Left lobe of liver (tissue), 2 donors: ENCODE measurements around the gene SPCS2. TPM values are rescaled to one million over a fixed set of nuclear protein-coding genes. Genes with fewer than 3 reads are reported as not detected.
"Not testable (repeated sequence)": the region's sequence is repeated elsewhere in the genome, so short reads cannot be mapped to it uniquely, and the experiment has no call there.

Experiments
- ATAC-seq: fragments of 200-7000 bp; cut with Tn5 transposase; one replicate; pipeline ENCODE4 v1.9.1; 2020; ENCODE audit warnings: mild to moderate bottlenecking, moderate library complexity
- DNase-seq: peaks from one replicate; pipeline ENCODE4 v3.0.0-alpha.2; 2020; ENCODE audit warnings: low spot score
- total RNA-seq: library from RNA; stranded (reverse); gene quantifications from one replicate; pipeline ENCODE4 v1.2.1, GENCODE V29; 2021
- donor health status: DM: no; HTN: no; CAD: no; lungs with moderate emphysema.
- donor health status: DM: no; HTN: yes; CAD: no.

SPCS2 gene
- total RNA-seq, 1 donor from 2014 or later: 104 TPM

- DNase-seq (no peak), ATAC-seq (no peak)
Measured at GRCh38 chr11:74990941-74991340, 41.9 kb downstream of the SPCS2 start.

- DNase-seq (no peak), ATAC-seq (no peak)
Measured at GRCh38 chr11:74992852-74993251, 43.8 kb downstream of the SPCS2 start.

GRCh38 chr11:75000975-75001354 lies 51.9 kb downstream of the SPCS2 start:
- DNase-seq: no peak
- ATAC-seq: no peak

- ATAC-seq: no peak
- no peak for DNase-seq
Measured at GRCh38 chr11:75001686-75002085, 52.6 kb downstream of the SPCS2 start.

- ATAC-seq (no peak), DNase-seq (no peak)
Measured at GRCh38 chr11:75002516-75002915, 53.5 kb downstream of the SPCS2 start.

GRCh38 chr11:75004215-75004614 lies 55.1 kb downstream of the SPCS2 start:
- no peak for DNase-seq
- ATAC-seq: no peak

DNA sequence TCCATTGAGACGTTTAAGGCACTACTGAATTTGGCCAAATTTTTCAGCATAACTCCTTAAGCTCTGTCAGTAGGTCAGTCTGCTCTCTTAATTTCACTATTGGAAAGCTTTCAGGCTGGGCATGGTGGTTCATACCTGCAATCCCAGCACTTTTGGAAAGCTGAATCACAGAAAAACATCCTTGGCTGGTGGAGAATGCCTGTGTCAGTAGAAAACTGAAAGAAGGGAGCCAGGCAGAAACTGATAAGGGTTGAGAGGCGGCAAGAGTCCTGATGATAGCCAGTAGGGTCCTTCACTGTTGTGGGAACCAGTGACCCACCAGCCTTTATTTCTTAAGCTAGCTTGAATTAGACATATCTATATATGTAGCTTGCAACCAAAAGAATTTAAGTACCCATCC lies 62.3 kb downstream of the SPCS2 start:
- ATAC-seq: no peak
- DNase-seq: no peak

DNA sequence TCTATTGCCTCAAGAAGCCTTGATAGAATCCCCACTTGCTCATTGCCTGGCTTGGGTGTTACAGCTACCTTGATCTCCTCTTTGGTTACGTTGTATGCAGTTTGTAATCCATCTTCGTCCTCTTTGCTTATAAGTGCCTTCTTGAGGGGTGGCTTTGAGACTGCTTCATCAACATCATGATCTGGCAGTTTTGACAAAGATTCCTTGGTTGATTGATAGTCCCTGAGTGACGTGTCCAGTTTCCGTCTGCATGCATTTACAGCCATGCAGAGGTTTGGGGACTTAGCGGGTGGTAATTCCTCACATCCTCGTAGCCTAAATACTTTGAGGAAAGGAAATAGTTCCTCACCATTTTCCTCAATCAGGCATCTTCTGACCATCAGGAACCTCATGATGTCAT lies 62.8 kb downstream of the SPCS2 start:
- ATAC-seq (no peak), DNase-seq (no peak)

- DNase-seq (no peak), ATAC-seq (no peak)
Measured at GRCh38 chr11:75013051-75013450, 64.0 kb downstream of the SPCS2 start.

DNA sequence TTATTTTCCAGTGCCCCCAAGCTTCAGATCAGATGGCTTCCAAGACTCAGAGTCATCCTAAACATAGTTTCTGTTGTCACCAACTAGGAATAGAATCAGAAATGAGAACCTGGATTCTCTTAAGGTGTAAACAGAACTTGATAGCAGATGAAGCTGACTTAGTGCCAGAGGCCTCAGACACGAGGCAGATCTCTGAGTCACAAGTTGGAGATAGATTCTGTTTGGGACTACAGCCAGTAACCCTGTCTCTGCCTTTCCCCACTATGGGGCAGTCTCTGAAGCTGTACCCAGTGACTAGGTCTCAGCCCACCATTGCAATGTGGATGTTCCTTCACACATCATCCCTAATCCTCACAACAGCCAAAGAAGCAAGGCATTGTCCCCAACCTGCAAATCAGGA lies 65.1 kb downstream of the SPCS2 start:
- DNase-seq: no peak
- no peak for ATAC-seq

DNA sequence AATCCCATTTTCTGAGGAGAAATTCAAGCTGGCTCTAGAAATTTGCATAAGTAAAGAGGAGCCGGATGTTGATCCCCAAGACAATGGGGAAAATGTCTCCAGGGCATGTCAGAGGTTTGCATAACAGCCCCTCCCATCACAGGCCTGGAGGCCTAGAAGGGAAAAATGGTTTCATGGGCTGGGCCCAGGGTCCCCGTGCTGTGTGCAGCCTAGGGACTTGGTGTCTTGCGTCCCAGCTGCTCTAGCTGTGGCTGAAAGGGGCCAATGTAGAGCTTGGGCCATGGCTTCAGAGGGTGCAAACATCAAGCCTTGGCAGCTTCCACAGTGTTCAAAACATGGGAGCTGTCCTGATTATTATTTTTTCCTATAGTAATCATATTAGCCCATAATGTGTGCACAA lies 70.1 kb downstream of the SPCS2 start:
- DNase-seq: not testable (repeated sequence)

GRCh38 chr11:75020328-75020727 lies 71.3 kb downstream of the SPCS2 start:
- not testable (repeated sequence) for ATAC-seq, DNase-seq

More for the DNA sequence above, 70.1 kb downstream of the SPCS2 start:
- not testable (repeated sequence) for ATAC-seq

DNA sequence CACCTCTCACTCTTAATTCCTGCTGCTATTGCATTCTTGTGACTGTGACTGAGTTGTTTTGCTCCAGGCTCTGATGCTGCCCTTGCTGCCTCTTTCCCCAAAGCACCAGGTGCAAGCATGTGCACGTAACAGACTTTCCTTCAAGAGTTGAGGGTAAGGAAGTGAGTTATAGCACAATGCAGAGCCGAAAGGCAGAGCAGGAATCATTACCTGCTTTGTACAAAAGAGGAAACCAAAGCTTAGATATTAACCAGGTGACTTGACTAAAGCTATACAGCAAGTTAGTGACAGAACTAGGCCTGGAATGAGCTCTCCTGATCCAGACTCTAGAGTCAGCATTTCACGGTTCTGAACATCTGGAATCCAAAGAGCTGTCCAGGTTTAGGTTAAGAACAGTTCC lies 73.2 kb downstream of the SPCS2 start:
- ATAC-seq: no peak
- DNase-seq: no peak

DNA sequence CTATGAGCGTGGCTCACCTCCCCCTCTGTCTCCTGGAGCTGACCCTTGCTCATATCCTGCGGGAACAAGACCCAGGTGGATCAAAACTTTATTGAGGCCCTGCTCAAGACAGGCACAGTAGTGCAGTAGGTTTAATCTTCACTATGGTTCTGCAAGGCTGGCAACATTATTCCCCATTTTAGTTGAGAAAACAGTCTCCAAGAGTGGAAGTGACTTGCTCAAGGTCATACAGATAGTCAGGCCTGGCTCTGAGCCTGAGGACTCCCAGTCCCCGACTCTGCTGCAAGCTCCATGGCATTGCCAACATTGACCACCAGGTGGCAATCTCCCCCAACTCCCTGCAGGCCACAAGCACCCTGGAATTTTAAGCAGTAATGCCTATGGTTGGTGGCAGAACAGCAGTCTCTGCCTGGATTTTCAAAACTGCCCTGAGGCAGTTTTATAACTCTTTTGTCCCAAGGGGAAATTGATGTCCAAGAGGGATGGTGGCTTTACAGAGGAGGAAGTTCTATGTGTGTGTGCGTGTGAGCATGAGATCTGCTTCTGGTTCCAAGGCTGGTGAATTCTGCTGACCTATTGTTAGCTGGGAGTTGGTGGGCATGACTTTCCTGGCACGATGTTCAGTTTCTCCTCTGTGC lies 73.8 kb downstream of the SPCS2 start:
- peak; percentile 77 for DNase-seq
- peak; percentile 98 for ATAC-seq

DNA sequence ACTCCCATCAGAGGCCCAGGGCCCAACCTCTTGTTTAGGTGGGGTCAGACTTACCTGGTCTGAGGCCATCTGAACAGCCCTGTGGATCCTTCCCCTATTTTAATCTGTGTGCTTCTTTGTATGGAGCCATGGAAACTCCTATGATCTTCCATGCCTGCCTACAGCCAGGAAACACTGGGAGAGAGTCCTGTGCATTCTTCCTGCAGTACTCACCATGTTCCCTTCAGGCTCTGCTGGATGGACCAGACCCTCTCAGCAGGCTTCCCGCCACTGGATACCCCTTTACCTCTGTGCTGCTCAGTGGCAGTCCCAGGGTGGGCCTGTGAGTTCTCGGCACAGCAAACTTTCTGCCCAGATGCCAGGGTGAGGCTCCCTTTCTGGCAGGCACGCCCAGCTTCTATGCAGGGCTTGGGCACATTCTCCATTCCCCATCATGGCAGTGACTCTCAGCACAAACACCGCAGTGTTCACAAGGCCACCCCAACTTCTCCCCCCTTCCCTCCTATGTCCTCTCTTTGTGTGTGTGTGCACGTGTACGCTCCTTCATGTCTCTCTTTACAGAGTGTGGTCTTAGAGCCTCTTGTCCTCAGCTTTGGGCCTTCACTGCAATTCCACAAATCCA lies 74.5 kb downstream of the SPCS2 start:
- DNase-seq: no peak
- no peak for ATAC-seq

- DNase-seq (no peak), ATAC-seq (no peak)
Measured at GRCh38 chr11:75024068-75024449, 75.0 kb downstream of the SPCS2 start.

- ATAC-seq (no peak), DNase-seq (no peak)
Measured at GRCh38 chr11:75024764-75025211, 75.7 kb downstream of the SPCS2 start.

DNA sequence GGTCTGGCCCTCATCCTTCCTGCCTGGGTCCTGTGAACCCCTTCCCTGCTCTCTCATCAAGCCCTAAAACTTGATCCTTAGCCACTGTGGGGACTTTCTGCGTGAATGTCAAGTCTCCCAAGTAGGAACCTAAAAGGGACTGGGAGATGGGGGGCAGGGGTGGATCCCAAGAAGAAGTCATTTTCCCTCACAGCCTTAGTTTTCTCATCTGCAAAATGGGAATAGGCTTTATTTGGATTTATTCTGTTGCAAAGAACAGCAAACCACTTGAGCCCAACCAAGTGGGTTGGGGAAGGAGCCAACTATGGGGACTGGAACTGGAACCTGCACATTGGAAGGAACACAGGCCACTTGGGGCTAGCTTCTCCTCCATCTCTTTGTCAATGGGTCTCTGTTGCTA lies 76.5 kb downstream of the SPCS2 start:
- DNase-seq (no peak), ATAC-seq (no peak)

DNA sequence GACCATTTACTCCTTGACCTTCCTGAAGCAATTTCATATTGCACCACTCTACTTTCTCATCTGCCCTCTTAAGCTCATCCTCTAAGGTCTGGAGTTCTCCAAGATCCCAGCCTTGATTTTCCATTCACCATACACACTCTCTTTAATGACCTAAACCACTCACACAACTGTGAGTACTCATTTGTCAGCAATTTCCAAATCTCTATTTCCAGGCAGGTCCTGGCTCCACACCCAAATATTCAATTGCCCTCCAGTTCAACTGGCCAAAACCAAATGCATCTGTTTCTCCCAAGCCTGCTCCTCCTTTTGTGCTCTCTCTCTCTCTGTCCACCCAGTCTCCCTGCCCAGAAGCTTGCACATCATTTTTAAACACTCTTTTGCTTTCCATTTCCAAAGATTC lies 79.3 kb downstream of the SPCS2 start:
- DNase-seq (no peak), ATAC-seq (no peak)
